Stimulated activated naive CD8-positive, alpha-beta T cell treated with anti-CD3 and anti-CD28 coated beads, Interleukin-15, amount 100 ng/mL, for 72 hours (primary cell): Measurements from ENCODE around the gene SERPINB12.
A peak's percentile ranks its signal among the peaks of the same experiment; 100 is the strongest.

Experiments used
- ATAC-seq: fragments of 150-1000 bp; cut with Tn5 transposase; 2 replicates; pipeline ENCODE4 v1.10.0; 2021; ENCODE audit warnings: mild to moderate bottlenecking, moderate library complexity
- DNase-seq, 2 donors: peaks; one replicate each; pipeline ENCODE4 v3.0.0; 2021 to 2022
- H3K27ac Mint-ChIP-seq, 2 donors: one replicate each; pipeline ENCODE4 v1.8.0; 2022; ENCODE audit warnings: mild to moderate bottlenecking in 2 of 2, mixed read lengths in 2 of 2, moderate library complexity in 2 of 2
- H3K27me3 Mint-ChIP-seq: one replicate; pipeline ENCODE4 v1.8.0; 2022; ENCODE audit warnings: mixed read lengths
- H3K4me1 Mint-ChIP-seq: one replicate; pipeline ENCODE4 v1.8.0; 2022; ENCODE audit warnings: mild to moderate bottlenecking, mixed read lengths
- H3K4me3 Mint-ChIP-seq, 2 donors: one replicate each; pipeline ENCODE4 v1.8.0; 2022; ENCODE audit warnings: mild to moderate bottlenecking in 2 of 2, mixed read lengths in 2 of 2, moderate library complexity in 1 of 2
- H3K9me3 Mint-ChIP-seq, 2 donors: one replicate each; pipeline ENCODE4 v1.8.0; 2022; ENCODE audit warnings: mixed read lengths in 2 of 2

SERPINB12 gene

GRCh38 chr18:63542069-63542468, at the start of gene SERPINB12:
Gene SERPINB12, plus strand, starts transcription at chr18:63542369. Its CDS starts 13,791 bp downstream, at chr18:63556160.
- no peak within 1 kb of the TSS for H3K27ac Mint-ChIP-seq
- H3K4me3 Mint-ChIP-seq = no peak within 1 kb of the TSS
- no peaks in the 10 kb centered on the region for H3K9me3 Mint-ChIP-seq
- DNase-seq (no peak), ATAC-seq (no peak)
- H3K4me1 Mint-ChIP-seq = no peaks in the 10 kb centered on the region
- H3K27me3 Mint-ChIP-seq = peaks cover 7% of the 10 kb centered on the region

GRCh38 chr18:63492851-63493250, 49.3 kb upstream of the SERPINB12 start:
- Mint-ChIP-seq H3K4me3 (no peak overlapping the region), H3K9me3 (no peaks in the 10 kb centered on the region), H3K4me1 (no peaks in the 10 kb centered on the region), H3K27ac (no peak overlapping the region), H3K27me3 (peaks cover 5% of the 10 kb centered on the region)
- DNase-seq = no peak
- ATAC-seq = no peak

GRCh38 chr18:63495675-63496074, 46.5 kb upstream of the SERPINB12 start:
- no peak for DNase-seq
- Mint-ChIP-seq H3K27me3 (no peaks in the 10 kb centered on the region), H3K4me1 (no peaks in the 10 kb centered on the region), H3K4me3 (no peak overlapping the region), H3K9me3 (no peaks in the 10 kb centered on the region), H3K27ac (no peak overlapping the region)
- no peak for ATAC-seq

- peaks cover 37% of the 10 kb centered on the region for H3K27me3 Mint-ChIP-seq
- no peaks in the 10 kb centered on the region for H3K9me3 Mint-ChIP-seq
- DNase-seq (peak; percentile 23 to 33), ATAC-seq (no peak)
- no peaks in the 10 kb centered on the region for H3K4me1 Mint-ChIP-seq
- no peak overlapping the region for H3K27ac Mint-ChIP-seq
- H3K4me3 Mint-ChIP-seq = no peak overlapping the region
These were observed 36.4 kb upstream of the SERPINB12 start for GRCh38 chr18:63505566-63506335.

- DNase-seq = no peak
- H3K4me1 Mint-ChIP-seq = no peaks in the 10 kb centered on the region
These were observed 35.9 kb upstream of the SERPINB12 start for GRCh38 chr18:63506336-63506646.

GRCh38 chr18:63508596-63508995, 33.6 kb upstream of the SERPINB12 start:
- H3K27me3 Mint-ChIP-seq = peaks cover 62% of the 10 kb centered on the region
- H3K4me3 Mint-ChIP-seq = no peak overlapping the region
- no peak for ATAC-seq
- no peak overlapping the region for H3K27ac Mint-ChIP-seq
- H3K4me1 Mint-ChIP-seq = no peaks in the 10 kb centered on the region
- no peaks in the 10 kb centered on the region for H3K9me3 Mint-ChIP-seq
- no peak for DNase-seq

More at GRCh38 chr18:63506336-63506646, 35.9 kb upstream of the SERPINB12 start:
- no peak for ATAC-seq
- Mint-ChIP-seq H3K4me3 (no peak overlapping the region), H3K9me3 (no peaks in the 10 kb centered on the region), H3K27me3 (peaks cover 42% of the 10 kb centered on the region), H3K27ac (no peak overlapping the region)

GRCh38 chr18:63511285-63511684, 30.9 kb upstream of the SERPINB12 start:
- Mint-ChIP-seq H3K27ac (no peak overlapping the region), H3K9me3 (no peaks in the 10 kb centered on the region), H3K27me3 (peaks cover 61% of the 10 kb centered on the region), H3K4me3 (no peak overlapping the region), H3K4me1 (no peaks in the 10 kb centered on the region)
- ATAC-seq (no peak), DNase-seq (no peak)

GRCh38 chr18:63514326-63514725, 27.8 kb upstream of the SERPINB12 start:
- peaks cover 58% of the 10 kb centered on the region for H3K27me3 Mint-ChIP-seq
- DNase-seq (no peak), ATAC-seq (no peak)
- H3K9me3 Mint-ChIP-seq = no peaks in the 10 kb centered on the region
- H3K4me1 Mint-ChIP-seq = peaks cover 6% of the 10 kb centered on the region
- H3K4me3 Mint-ChIP-seq = no peak overlapping the region
- H3K27ac Mint-ChIP-seq = no peak overlapping the region

- Mint-ChIP-seq H3K4me1 (peaks cover 6% of the 10 kb centered on the region), H3K4me3 (no peak overlapping the region), H3K9me3 (no peaks in the 10 kb centered on the region), H3K27me3 (peaks cover 57% of the 10 kb centered on the region), H3K27ac (no peak overlapping the region)
- DNase-seq (no peak), ATAC-seq (no peak)
These were observed 27.1 kb upstream of the SERPINB12 start for GRCh38 chr18:63514888-63515678.

- Mint-ChIP-seq H3K27ac (no peak overlapping the region), H3K9me3 (no peaks in the 10 kb centered on the region), H3K4me3 (no peak overlapping the region), H3K27me3 (peaks cover 55% of the 10 kb centered on the region), H3K4me1 (peaks cover 6% of the 10 kb centered on the region)
- ATAC-seq (no peak), DNase-seq (no peak)
These were observed 26.4 kb upstream of the SERPINB12 start for GRCh38 chr18:63515801-63516200.

GRCh38 chr18:63518178-63519012, 23.8 kb upstream of the SERPINB12 start:
- Mint-ChIP-seq H3K4me1 (peaks cover 6% of the 10 kb centered on the region), H3K4me3 (no peak overlapping the region), H3K27me3 (peaks cover 47% of the 10 kb centered on the region), H3K27ac (no peak overlapping the region), H3K9me3 (no peaks in the 10 kb centered on the region)
- DNase-seq (peak; percentile 60 to 62), ATAC-seq (peak; percentile 87)

- Mint-ChIP-seq H3K4me3 (no peak overlapping the region), H3K4me1 (peaks cover 6% of the 10 kb centered on the region), H3K27me3 (peaks cover 35% of the 10 kb centered on the region), H3K9me3 (no peaks in the 10 kb centered on the region), H3K27ac (no peak overlapping the region)
- DNase-seq (no peak), ATAC-seq (peak; percentile 39)
These were observed 22.0 kb upstream of the SERPINB12 start for GRCh38 chr18:63520053-63520685.

- Mint-ChIP-seq H3K27me3 (peaks cover 28% of the 10 kb centered on the region), H3K4me3 (no peak overlapping the region), H3K4me1 (no peaks in the 10 kb centered on the region), H3K27ac (no peak overlapping the region), H3K9me3 (no peaks in the 10 kb centered on the region)
- ATAC-seq (no peak), DNase-seq (no peak)
These were observed 18.5 kb upstream of the SERPINB12 start for GRCh38 chr18:63523660-63524059.

GRCh38 chr18:63527251-63527650, 14.9 kb upstream of the SERPINB12 start:
- peaks cover 8% of the 10 kb centered on the region for H3K27me3 Mint-ChIP-seq

GRCh38 chr18:63528863-63529492, 13.2 kb upstream of the SERPINB12 start:
- ATAC-seq = no peak
- H3K4me3 Mint-ChIP-seq = no peak overlapping the region
- no peak overlapping the region for H3K27ac Mint-ChIP-seq
- H3K9me3 Mint-ChIP-seq = no peaks in the 10 kb centered on the region
- DNase-seq = no peak
- H3K4me1 Mint-ChIP-seq = no peaks in the 10 kb centered on the region
- H3K27me3 Mint-ChIP-seq = no peaks in the 10 kb centered on the region

More at GRCh38 chr18:63527251-63527650, 14.9 kb upstream of the SERPINB12 start:
- ATAC-seq = no peak
- Mint-ChIP-seq H3K27ac (no peak overlapping the region), H3K4me3 (no peak overlapping the region), H3K9me3 (no peaks in the 10 kb centered on the region), H3K4me1 (no peaks in the 10 kb centered on the region)
- DNase-seq = no peak
